ENCODE results near the gene LDLR. TPM values are rescaled to one million over a fixed set of nuclear protein-coding genes. Genes with fewer than 3 reads are reported as not detected.
"Not testable (repeated sequence)": the region's sequence is repeated elsewhere in the genome, so short reads cannot be mapped to it uniquely, and the experiment has no call there.

Gene LDLR
- total and polyA plus RNA-seq, 2 donors from 2014 or later = 17.6 to 42.4 TPM

DNA sequence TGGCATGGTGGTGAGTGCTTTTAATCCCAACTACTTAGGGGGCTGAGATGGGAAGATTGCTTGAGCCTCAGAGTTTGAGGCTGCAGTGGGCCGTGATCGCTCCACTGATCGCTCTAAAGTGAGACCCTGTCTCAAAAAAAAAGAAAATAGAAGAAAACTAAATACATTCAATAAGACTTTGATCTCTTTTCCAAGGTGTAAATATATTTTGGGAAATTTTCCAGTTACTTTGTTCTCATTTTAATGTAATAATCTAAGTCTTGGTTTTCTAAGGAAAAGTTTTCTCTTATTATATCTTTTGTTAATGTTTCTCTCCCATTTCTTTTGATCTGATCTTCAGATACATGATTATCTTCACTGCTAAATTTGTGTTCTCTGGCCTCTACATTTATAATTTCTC, 9.6 kb downstream of the LDLR start:
- H3K4me3 ChIP-seq (ENCODE audit: low read length in 3 of 3) = no peak overlapping the region
- FAIRE-seq (no peak), DNase-seq (no peak)
- no peaks in the 10 kb centered on the region for H3K9me3 ChIP-seq (ENCODE audit: control insufficient read depth in 2 of 3, insufficient read depth in 1 of 3, low read length in 3 of 3)
- H3K36me3 ChIP-seq (ENCODE audit: control insufficient read depth in 2 of 3, insufficient read depth in 3 of 3, low read length in 3 of 3) = peaks cover 0 to 5% (median 0%) of the 10 kb centered on the region in 3 donors
- intact Hi-C loops (cut with DNase I) = no loop called here
- TF ChIP-seq, protein P1, sequence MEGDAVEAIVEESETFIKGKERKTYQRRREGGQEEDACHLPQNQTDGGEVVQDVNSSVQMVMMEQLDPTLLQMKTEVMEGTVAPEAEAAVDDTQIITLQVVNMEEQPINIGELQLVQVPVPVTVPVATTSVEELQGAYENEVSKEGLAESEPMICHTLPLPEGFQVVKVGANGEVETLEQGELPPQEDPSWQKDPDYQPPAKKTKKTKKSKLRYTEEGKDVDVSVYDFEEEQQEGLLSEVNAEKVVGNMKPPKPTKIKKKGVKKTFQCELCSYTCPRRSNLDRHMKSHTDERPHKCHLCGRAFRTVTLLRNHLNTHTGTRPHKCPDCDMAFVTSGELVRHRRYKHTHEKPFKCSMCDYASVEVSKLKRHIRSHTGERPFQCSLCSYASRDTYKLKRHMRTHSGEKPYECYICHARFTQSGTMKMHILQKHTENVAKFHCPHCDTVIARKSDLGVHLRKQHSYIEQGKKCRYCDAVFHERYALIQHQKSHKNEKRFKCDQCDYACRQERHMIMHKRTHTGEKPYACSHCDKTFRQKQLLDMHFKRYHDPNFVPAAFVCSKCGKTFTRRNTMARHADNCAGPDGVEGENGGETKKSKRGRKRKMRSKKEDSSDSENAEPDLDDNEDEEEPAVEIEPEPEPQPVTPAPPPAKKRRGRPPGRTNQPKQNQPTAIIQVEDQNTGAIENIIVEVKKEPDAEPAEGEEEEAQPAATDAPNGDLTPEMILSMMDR (IDR thresholded peaks at IDR 0.05; ENCODE audit: borderline replicate concordance, extremely low read depth, insufficient read depth) = no peak
- no peak overlapping the region for H3K9ac ChIP-seq (ENCODE audit: low read length in 3 of 3)
- no peak overlapping the region for H3K27ac ChIP-seq (ENCODE audit: low read depth in 2 of 2, low read length in 2 of 2)
- peaks cover 0 to 10% (median 5%) of the 10 kb centered on the region in 3 donors for H3K4me1 ChIP-seq (ENCODE audit: control insufficient read depth in 2 of 3, insufficient read depth in 2 of 3, low read depth in 1 of 3, low read length in 3 of 3)
- H3K27me3 ChIP-seq (ENCODE audit: control insufficient read depth, insufficient read depth, low read length) = no peaks in the 10 kb centered on the region

DNA sequence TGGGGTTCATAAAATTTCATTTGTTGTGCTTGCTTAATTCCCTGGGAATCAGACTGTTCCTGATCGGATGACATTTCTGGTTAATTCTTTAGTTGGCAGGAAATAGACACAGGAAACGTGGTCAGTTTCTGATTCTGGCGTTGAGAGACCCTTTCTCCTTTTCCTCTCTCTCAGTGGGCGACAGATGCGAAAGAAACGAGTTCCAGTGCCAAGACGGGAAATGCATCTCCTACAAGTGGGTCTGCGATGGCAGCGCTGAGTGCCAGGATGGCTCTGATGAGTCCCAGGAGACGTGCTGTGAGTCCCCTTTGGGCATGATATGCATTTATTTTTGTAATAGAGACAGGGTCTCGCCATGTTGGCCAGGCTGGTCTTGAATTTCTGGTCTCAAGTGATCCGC, 10.8 kb downstream of the LDLR start:
- intact Hi-C loops (cut with DNase I) = no loop called here
- peaks cover 0 to 5% (median 5%) of the 10 kb centered on the region in 3 donors for H3K4me1 ChIP-seq (ENCODE audit: control insufficient read depth in 2 of 3, insufficient read depth in 2 of 3, low read depth in 1 of 3, low read length in 3 of 3)
- peaks cover 0 to 5% (median 0%) of the 10 kb centered on the region in 3 donors for H3K36me3 ChIP-seq (ENCODE audit: control insufficient read depth in 2 of 3, insufficient read depth in 3 of 3, low read length in 3 of 3)
- TF ChIP-seq, protein P1 (IDR thresholded peaks at IDR 0.05; ENCODE audit: borderline replicate concordance, extremely low read depth, insufficient read depth) = no peak
- FAIRE-seq (no peak), DNase-seq (no peak)
- no peak overlapping the region for H3K27ac ChIP-seq (ENCODE audit: low read depth in 2 of 2, low read length in 2 of 2)
- H3K4me3 ChIP-seq (ENCODE audit: low read length in 3 of 3) = no peak overlapping the region
- H3K9ac ChIP-seq (ENCODE audit: low read length in 3 of 3) = peak overlapping the region in 1 of 3 donors; percentile 26
- H3K9me3 ChIP-seq (ENCODE audit: control insufficient read depth in 2 of 3, insufficient read depth in 1 of 3, low read length in 3 of 3) = no peaks in the 10 kb centered on the region
- no peaks in the 10 kb centered on the region for H3K27me3 ChIP-seq (ENCODE audit: control insufficient read depth, insufficient read depth, low read length)

DNA sequence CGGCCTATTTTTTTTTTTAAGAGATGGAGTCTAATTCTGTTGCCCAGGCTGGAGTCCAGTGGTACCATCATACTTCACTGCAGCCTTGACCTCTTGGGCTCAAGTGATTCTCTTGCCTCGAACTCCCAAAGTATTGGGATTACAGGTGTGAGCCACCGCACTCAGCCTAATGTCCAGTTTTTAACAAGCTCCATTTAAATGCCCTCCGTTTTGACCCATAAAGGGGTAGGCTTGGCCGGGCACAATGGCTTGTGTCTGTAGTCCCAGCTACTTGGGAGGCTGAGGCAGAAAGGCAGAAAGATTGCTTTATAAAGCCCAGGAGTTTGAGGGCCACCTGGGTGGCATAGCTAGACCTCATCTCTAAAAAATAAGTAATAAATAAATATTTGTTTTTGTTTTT, 11.8 kb downstream of the LDLR start:
- H3K4me3 ChIP-seq (ENCODE audit: low read length in 3 of 3) = no peak overlapping the region
- TF ChIP-seq, protein P1 (IDR thresholded peaks at IDR 0.05; ENCODE audit: borderline replicate concordance, extremely low read depth, insufficient read depth) = no peak
- no peaks in the 10 kb centered on the region for H3K9me3 ChIP-seq (ENCODE audit: control insufficient read depth in 2 of 3, insufficient read depth in 1 of 3, low read length in 3 of 3)
- H3K36me3 ChIP-seq (ENCODE audit: control insufficient read depth in 2 of 3, insufficient read depth in 3 of 3, low read length in 3 of 3) = peaks cover 0 to 6% (median 0%) of the 10 kb centered on the region in 3 donors
- no peaks in the 10 kb centered on the region for H3K27me3 ChIP-seq (ENCODE audit: control insufficient read depth, insufficient read depth, low read length)
- intact Hi-C loops (cut with DNase I) = no loop called here
- FAIRE-seq (no peak), DNase-seq (no peak)
- no peak overlapping the region for H3K9ac ChIP-seq (ENCODE audit: low read length in 3 of 3)
- H3K27ac ChIP-seq (ENCODE audit: low read depth in 2 of 2, low read length in 2 of 2) = no peak overlapping the region
- peaks cover 0 to 5% (median 3%) of the 10 kb centered on the region in 3 donors for H3K4me1 ChIP-seq (ENCODE audit: control insufficient read depth in 2 of 3, insufficient read depth in 2 of 3, low read depth in 1 of 3, low read length in 3 of 3)

DNA sequence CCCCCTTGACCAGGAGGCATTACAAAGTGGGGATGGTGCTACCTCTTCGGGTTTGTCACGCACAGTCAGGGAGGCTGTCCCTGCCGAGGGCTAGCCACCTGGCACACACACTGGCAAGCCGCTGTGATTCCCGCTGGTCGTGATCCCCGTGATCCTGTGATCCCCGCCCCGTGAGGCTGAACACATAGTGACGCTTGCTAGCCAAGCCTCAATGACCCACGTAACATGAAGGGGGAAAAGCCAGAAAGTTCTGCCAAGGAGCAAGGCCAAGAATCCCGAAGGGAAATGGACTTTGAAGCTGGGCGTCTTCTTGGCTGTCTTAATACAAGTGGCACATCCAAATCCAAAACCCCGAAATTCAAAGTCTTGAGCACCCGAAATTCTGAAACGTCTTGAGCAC, 13.7 kb downstream of the LDLR start:
- Histone ChIP-seq H3K36me3 (ENCODE audit: control insufficient read depth in 2 of 3, insufficient read depth in 3 of 3, low read length in 3 of 3) (peaks cover 0 to 16% (median 3%) of the 10 kb centered on the region in 3 donors), H3K27me3 (ENCODE audit: control insufficient read depth, insufficient read depth, low read length) (no peaks in the 10 kb centered on the region), H3K4me1 (ENCODE audit: control insufficient read depth in 2 of 3, insufficient read depth in 2 of 3, low read depth in 1 of 3, low read length in 3 of 3) (peaks cover 0 to 3% (median 0%) of the 10 kb centered on the region in 3 donors), H3K4me3 (ENCODE audit: low read length in 3 of 3) (no peak overlapping the region), H3K9ac (ENCODE audit: low read length in 3 of 3) (no peak overlapping the region), H3K27ac (ENCODE audit: low read depth in 2 of 2, low read length in 2 of 2) (no peak overlapping the region), H3K9me3 (ENCODE audit: control insufficient read depth in 2 of 3, insufficient read depth in 1 of 3, low read length in 3 of 3) (no peaks in the 10 kb centered on the region)
- intact Hi-C loops (cut with DNase I) = no loop called here
- FAIRE-seq (no peak), DNase-seq (no peak)
- TF ChIP-seq, protein P1 (IDR thresholded peaks at IDR 0.05; ENCODE audit: borderline replicate concordance, extremely low read depth, insufficient read depth) = no peak

DNA sequence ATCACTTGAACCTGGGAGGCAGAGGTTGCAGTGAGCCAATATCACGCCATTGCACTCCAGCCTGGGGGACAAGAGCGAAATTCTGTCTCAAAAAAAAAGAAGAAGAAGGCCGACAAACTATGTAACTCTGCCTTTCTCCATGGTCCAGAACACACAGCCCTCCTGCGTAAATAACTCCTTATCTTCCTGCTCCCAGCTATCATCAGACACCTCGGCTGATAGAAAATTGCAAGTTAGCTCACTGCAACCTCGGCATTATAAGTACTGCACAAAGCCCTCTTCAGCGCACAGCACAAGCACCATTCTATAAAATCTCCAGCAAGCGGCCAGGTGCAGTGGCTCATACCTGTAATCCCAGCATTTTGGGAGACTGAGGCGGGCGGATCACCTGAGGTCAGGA, 14.4 kb downstream of the LDLR start:
- H3K36me3 ChIP-seq (ENCODE audit: control insufficient read depth in 2 of 3, insufficient read depth in 3 of 3, low read length in 3 of 3) = peaks cover 2 to 18% (median 5%) of the 10 kb centered on the region in 3 donors
- intact Hi-C loops (cut with DNase I); H3K27ac ChIP-seq (ENCODE audit: low read depth in 2 of 2, low read length in 2 of 2): not testable (repeated sequence)

More for the DNA sequence above, 14.4 kb downstream of the LDLR start:
- FAIRE-seq; DNase-seq; H3K27me3 ChIP-seq (ENCODE audit: control insufficient read depth, insufficient read depth, low read length); H3K4me1 ChIP-seq (ENCODE audit: control insufficient read depth in 2 of 3, insufficient read depth in 2 of 3, low read depth in 1 of 3, low read length in 3 of 3); H3K4me3 ChIP-seq (ENCODE audit: low read length in 3 of 3); H3K9ac ChIP-seq (ENCODE audit: low read length in 3 of 3); H3K9me3 ChIP-seq (ENCODE audit: control insufficient read depth in 2 of 3, insufficient read depth in 1 of 3, low read length in 3 of 3): not testable (repeated sequence)
